Aortic smooth muscle cell (primary cell): Measurements from ENCODE around the gene BHLHE23. TPM values are rescaled to one million over a fixed set of nuclear protein-coding genes. Genes with fewer than 3 reads are reported as not detected.

Source experiments
- total RNA-seq: library from RNA; depleted of rRNA; stranded (reverse); fragments of >200 nt; gene quantifications from 2 replicates; pipeline ENCODE4 v1.2.3, GENCODE V29; 2014

The BHLHE23 gene
- not detected in 2 replicates for total RNA-seq

GRCh38 chr20:63006540-63007359, at the start of gene BHLHE23:
BHLHE23 (minus strand) TSS chr20:63006964; CDS start chr20:63006774, 190 bp downstream.

Other genes with a start within 250 kb of the BHLHE23 start
- gene MRGBP, start 210.5 kb downstream of the BHLHE23 start, total RNA-seq = 15.1 and 16.4 TPM in 2 replicates
- 21.9 and 30.9 TPM in 2 replicates for gene OGFR, start 202.1 kb downstream of the BHLHE23 start, total RNA-seq
- gene COL9A3, start 189.9 kb downstream of the BHLHE23 start, total RNA-seq = 0.26 and 0.37 TPM in 2 replicates
- 16.9 and 18.1 TPM in 2 replicates for gene TCFL5, start 145.1 kb downstream of the BHLHE23 start, total RNA-seq
- gene DIDO1, start 80.5 kb downstream of the BHLHE23 start, total RNA-seq = 38.2 and 38.3 TPM in 2 replicates
- 29.6 and 33.0 TPM in 2 replicates for gene GID8, start 68.8 kb downstream of the BHLHE23 start, total RNA-seq
- gene SLC17A9, start 54.3 kb downstream of the BHLHE23 start, total RNA-seq = 8.1 and 14.1 TPM in 2 replicates
- 17.2 and 18.2 TPM in 2 replicates for gene YTHDF1, start 209.2 kb upstream of the BHLHE23 start, total RNA-seq
- gene BIRC7, start 228.9 kb upstream of the BHLHE23 start, total RNA-seq = 0.06 and 0.40 TPM in 2 replicates
- not detected in 2 replicates for gene NKAIN4, start 247.5 kb upstream of the BHLHE23 start, total RNA-seq